ENCODE data around the gene TMEM242.

The TMEM242 gene

DNA sequence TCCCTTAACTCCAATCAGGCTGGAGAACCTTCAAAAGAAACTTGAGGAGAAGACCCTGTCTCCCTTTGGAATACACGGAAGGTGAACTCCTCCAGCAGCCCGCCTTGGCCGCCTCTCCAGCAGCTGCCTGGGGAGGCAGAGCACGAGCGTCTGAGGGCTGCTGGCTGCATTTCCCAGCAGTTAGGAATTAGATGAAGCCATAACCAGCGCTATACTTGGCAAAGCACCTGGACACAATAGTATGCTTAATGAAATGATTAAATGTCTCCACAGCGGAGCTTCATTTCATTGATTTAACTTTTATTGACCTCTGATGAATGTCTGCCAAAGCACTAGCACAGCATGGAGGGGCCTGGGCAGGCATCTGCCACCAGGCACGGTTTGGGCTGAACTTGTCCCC is 73.5 kb downstream of the TMEM242 start:
- DNase-seq (ENCODE audit: low spot score): no peak

DNA sequence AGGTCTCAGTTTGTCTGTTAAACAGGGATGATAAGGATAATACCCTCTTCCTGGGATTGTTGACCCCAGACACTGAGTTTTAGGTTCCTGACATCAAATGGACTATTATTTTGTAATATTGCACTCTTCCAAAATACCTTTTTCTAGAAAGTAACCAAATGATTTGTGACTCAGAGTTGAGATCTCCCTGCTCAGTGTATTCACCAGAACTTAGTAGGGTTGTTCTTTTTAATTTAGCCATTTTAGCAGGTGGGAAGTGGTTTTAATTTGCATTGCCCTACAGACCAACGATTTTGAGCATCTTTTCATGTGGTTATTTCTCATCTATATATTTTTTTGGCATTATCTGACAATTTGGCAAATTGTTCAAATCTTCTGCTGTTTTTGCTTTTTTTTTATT is 75.1 kb downstream of the TMEM242 start:
- DNase-seq (ENCODE audit: low spot score): no peak

DNA sequence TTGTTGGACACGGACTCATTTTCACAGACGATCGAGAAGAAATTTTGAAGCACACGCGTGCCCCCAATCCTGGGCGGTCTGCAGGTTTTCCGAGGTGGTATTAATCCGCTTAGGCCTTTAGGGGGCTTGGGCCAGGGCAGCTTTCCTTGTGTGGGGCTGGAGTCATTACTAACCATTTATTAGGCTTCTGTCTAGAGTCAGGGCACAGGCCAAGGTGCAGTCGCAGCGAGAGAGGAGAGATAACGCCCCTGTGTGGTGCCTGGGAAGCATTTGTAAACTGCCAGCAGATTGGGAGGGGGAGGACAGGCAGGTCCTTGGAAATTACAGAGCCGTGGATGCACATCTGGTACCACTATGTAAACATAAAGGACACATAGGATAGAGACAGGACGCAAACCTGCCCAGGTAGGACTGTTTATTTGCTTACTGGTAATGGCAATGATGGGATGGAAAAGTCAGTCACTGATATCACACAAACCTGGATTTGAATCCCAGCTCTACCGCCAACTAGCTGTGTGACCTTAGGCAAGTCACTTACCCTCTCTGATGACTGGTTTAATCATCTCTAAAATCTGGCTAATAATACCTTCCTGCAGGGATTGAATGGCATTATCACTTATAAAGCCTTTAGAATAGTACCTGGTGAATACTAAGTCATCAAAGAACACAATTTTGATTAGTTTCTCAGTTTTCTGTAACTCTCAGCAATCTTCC is 76.4 kb downstream of the TMEM242 start:
- no peak for DNase-seq (ENCODE audit: low spot score)

DNA sequence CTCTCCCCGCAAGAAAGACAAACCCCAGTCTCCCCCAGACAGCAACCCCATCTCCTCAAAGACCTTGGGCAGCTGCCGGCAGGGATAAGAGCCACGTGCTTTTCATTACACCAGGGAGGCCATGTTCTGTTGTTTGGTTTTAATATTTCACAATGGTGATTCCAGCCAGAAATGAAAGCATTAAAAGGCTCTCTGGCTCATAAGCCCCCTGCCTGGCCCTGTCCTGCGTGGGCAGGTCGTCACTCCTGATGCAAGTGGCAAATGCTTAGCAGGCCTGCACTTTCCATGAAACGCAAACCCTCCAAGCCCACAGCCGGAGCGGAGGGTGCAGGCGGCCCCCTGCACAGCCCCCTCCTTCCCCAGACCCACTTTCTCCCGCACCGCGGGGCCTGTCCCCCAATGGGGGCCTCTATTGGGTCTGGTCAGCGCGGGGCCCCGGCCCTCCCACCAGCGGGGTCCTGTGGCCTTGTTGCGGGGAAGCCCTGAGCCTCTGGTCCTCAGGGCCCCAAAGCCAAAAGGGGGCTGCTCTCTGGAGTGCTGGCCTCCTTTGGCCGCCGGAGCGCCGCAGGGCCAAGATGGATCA is 77.2 kb downstream of the TMEM242 start:
- no peak for DNase-seq (ENCODE audit: low spot score)

DNA sequence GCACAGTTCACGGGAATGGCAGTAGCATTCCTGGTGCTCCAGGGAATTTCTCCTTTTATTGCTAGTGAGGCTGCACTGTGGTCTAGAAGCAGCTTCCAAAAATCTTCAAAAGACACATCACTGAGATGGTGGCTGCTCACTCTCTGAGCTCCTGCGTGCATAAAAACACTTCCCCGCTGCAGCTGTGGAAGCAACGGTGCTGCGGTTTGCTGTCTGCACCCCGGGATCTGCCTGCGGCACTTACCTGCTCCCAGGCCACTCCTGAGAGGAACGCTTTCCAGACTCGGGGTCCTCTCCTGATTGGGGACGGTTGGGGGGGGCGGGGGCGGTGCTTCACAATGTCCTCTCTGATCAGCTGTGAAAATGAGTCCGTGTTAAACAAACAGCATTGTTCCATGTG is 77.9 kb downstream of the TMEM242 start:
- no peak for DNase-seq (ENCODE audit: low spot score)

DNA sequence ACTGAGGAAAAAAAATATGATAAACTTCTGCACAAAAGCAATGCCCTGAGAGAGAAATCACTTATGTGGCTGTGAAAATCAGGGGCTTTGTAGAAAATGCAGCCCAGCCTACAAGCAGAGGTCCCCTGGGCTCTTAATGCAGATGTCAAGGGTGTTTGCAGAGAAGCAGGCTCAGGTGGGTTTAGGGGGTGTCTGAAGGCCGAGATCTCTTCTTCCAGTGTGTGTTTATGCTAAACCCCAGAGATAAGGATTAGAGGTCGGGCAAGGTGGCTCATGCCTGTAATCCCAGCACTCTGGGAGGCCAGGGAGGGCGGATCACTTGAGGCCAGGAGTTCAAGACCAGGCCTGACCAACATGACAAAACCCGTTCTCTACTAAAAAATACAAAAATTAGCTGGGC is 78.5 kb downstream of the TMEM242 start:
- no peak for DNase-seq (ENCODE audit: low spot score)

DNA sequence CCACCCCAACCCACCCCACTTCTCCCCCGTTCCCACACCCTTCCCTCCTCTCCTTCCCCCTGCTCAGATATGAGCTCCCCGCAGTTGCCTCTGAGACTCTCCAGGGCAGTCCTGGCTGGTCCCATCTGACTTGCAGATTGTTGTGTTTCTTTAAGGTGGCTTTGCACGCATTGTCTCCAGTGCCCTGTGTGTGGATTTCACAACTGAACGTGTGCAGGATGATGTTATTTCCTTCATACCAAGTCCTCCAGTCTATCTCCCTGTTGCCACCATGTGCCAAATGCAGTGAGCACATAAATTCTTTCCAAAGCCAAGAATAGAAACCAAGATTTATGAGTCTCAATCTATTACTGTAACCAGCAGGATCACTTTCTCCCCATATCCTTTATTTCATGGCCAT is 79.1 kb downstream of the TMEM242 start:
- DNase-seq (ENCODE audit: low spot score): no peak

DNA sequence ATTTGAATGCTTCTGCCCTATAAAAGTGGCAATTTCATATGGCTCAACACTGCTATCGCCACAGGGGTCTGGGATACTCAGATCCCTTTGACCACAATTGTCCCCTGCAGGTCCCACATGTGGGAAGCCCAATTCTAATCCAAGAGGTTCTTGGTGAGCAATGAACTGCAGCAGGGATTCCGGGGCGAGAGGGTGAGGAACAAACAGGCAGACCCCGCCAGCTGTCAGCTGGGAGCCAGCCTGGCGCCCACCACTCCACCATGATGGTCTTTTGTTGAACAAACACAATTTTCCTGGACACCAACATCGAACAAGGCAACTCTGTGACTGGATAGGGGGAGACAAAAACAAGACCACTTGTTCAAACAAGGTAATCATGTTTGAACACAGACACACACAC is 80.5 kb downstream of the TMEM242 start:
- no peak for DNase-seq (ENCODE audit: low spot score)

DNA sequence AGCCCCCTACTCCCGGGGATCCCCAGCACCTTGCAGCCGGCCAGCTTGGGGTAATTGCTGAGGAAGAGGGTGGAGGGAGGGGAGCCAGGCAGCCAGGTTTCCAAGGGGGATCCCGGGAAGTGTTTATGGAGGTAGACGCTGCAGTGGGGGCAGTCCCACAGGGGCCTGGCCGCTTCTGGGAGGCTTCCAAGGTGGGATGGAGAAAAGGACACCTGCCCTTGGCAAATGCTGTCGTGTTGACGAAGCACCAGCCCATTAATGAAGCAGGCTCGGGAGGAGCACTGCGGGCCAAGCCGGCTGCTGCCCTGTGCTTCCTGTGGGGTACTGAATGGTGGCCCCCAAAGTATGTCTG is 82.4 kb downstream of the TMEM242 start:
- no peak for DNase-seq (ENCODE audit: low spot score)

DNA sequence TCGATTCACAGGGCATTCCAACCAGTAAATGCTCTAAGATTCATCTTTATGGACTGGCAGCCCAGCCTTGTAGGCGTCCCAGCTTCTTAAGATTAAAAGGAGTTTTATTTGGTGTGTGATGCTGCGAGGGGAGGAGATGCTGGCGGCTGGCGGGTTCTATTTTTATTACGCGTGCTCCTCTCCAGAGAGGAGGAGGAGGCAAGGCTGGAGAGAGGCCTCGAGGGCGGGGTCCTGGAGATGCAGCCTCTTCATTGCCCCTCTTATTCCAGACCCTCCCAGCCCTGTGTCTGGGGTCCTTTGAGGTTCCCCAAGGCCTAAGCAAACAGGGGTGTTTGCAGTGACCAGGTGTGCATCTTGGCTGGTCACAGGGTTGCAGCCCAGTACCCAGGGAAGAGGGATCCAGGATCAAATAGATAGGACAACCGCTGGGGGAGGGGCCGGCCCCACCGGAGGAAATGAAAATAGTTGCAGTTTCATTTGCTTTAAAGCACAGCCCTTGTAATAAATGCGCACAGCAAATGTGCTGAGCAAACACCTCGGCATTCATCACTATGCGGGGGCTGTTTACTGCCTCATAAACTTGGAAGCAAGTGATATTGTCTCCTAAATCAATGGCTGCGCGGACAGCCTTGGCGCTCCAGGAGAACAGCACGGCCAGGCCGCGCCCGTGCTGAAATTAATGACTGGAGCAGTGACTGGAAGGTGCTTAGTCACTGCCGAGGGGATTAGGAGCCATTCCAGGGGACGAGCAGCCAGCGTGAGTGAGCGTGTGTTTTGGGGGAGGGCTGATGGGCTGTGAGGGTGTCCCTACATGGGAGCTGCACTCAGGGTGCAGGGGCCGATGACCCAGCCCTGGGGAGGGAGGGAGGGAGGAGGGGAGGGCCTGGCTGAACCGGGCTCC is 83.0 kb downstream of the TMEM242 start:
- DNase-seq (ENCODE audit: low spot score): no peak

DNA sequence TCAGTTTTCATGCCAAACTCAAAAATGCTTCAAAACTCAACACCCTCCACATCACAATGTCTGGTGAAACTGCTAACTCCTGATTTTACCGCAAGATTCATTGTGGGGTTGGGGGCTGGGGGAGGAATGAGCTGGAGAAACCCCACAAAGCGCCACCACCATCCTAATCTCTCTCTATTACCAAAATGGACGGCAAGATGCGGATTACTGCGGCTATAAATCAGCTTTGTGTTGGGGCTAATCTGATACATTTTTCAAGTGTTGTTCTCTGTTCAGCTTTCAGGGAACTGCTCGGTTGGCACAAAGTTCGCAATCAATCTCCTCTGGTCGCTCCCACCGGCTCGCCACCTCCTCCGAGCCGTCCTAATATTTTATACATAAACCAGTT is 83.7 kb downstream of the TMEM242 start:
- DNase-seq (ENCODE audit: low spot score): no peak
